ENCODE data around the gene C1QL1. TPM values are rescaled to one million over a fixed set of nuclear protein-coding genes. Genes with fewer than 3 reads are reported as not detected.

The C1QL1 gene
- total and polyA plus RNA-seq, 2 of the 13 experiments (the other 11 are each of a cell fraction or from before 2014, with no cell fraction given) = 0.11 TPM

GRCh38 chr17:44941712-44942331 is 26.3 kb downstream of the C1QL1 start (continued):
- no peak for TF ChIP-seq CCDC6 (CRISPR knock-in tag; IDR thresholded peaks at IDR 0.05)
- no peak for TF ChIP-seq GABPA (IDR thresholded peaks at IDR 0.05; ENCODE audit: low read depth, low read length)
- no peak for TF ChIP-seq GABPA (CRISPR knock-in tag; IDR thresholded peaks at IDR 0.05; ENCODE audit: low read depth)
- no peak for TF ChIP-seq ZNF678 (CRISPR knock-in tag; IDR thresholded peaks at IDR 0.05)
- no peak for TF ChIP-seq ZNF737 (CRISPR knock-in tag; IDR thresholded peaks at IDR 0.05; ENCODE audit: borderline replicate concordance)
- no peak for TF ChIP-seq FUBP1 (CRISPR knock-in tag; IDR thresholded peaks at IDR 0.05; ENCODE audit: borderline replicate concordance)
- no peak for TF ChIP-seq CENPBD1 (CRISPR knock-in tag; IDR thresholded peaks at IDR 0.05; ENCODE audit: borderline replicate concordance, low read depth)
- no peak for TF ChIP-seq ARID4A (CRISPR knock-in tag; IDR thresholded peaks at IDR 0.05; ENCODE audit: borderline replicate concordance)
- TF ChIP-seq DPF2 (CRISPR knock-in tag; IDR thresholded peaks at IDR 0.05; ENCODE audit: borderline replicate concordance, low read depth) = no peak
- TF ChIP-seq ZNF619 (CRISPR knock-in tag; IDR thresholded peaks at IDR 0.05) = no peak
- TF ChIP-seq DZIP1 (CRISPR knock-in tag; IDR thresholded peaks at IDR 0.05) = no peak
- no peak for TF ChIP-seq ZFP36L1 (CRISPR knock-in tag; IDR thresholded peaks at IDR 0.05)
- no peak for TF ChIP-seq CENPX (CRISPR knock-in tag; IDR thresholded peaks at IDR 0.05)
- TF ChIP-seq GPN1 (CRISPR knock-in tag; IDR thresholded peaks at IDR 0.05; ENCODE audit: borderline replicate concordance) = no peak
- 0 out of 2 replicates have a peak, but pooled peaks have one; percentile 2 for TF ChIP-seq ZNF605 (CRISPR knock-in tag; IDR thresholded peaks at IDR 0.05)
- no peak for TF ChIP-seq ZNF264 (CRISPR knock-in tag; IDR thresholded peaks at IDR 0.05)
- TF ChIP-seq ZC3H4 (CRISPR knock-in tag; IDR thresholded peaks at IDR 0.05; ENCODE audit: borderline replicate concordance) = no peak
- no peak for TF ChIP-seq ZNF761 (CRISPR knock-in tag; conservative IDR thresholded peaks at IDR 0.05)
- no peak for TF ChIP-seq RXRB (CRISPR knock-in tag; IDR thresholded peaks at IDR 0.05; ENCODE audit: borderline replicate concordance)
- TF ChIP-seq TCF7L2 (IDR thresholded peaks at IDR 0.05; ENCODE audit: low read depth, low read length) = no peak
- peak; percentile 79; the same call in 1 of the 2 replicates for TF ChIP-seq ZBTB38 (CRISPR knock-in tag; IDR thresholded peaks at IDR 0.05)
- TF ChIP-seq HDAC6 (IDR thresholded peaks at IDR 0.05; ENCODE audit: low read depth, low read length) = no peak

All from HepG2 (cell line).